Smooth muscle cell (in vitro differentiated cells): ENCODE data around the gene HNRNPH3. TPM values are rescaled to one million over a fixed set of nuclear protein-coding genes. Genes with fewer than 3 reads are reported as not detected.

ENCODE experiments used
- DNase-seq: peaks from one replicate; lab custom pipeline; 2025; ENCODE audit not compliant: unreplicated experiment; lab: John Stamatoyannopoulos, UW
- H2AFZ ChIP-seq: fragments of 200-600 bp; sonication (generic); 2 replicates; pipeline ENCODE4 v1.6.0; 2016; ENCODE audit warnings: antibody characterized with exemption, low read depth, mild to moderate bottlenecking
- H3F3A ChIP-seq: fragments of 200-600 bp; sonication (generic); 2 replicates; pipeline ENCODE4 v1.6.0; 2017; ENCODE audit warnings: antibody characterized with exemption, low read depth
- H3K27ac ChIP-seq: fragments of 200-600 bp; sonication (generic); 2 replicates; pipeline ENCODE4 v1.5.1; 2016; ENCODE audit warnings: low read depth, mild to moderate bottlenecking
- H3K27me3 ChIP-seq: fragments of 200-600 bp; sonication (generic); 2 replicates; pipeline ENCODE4 v1.6.1; 2016; ENCODE audit warnings: low read depth, mild to moderate bottlenecking
- H3K36me3 ChIP-seq: fragments of 200-600 bp; sonication (generic); 2 replicates; pipeline ENCODE4 v1.5.1; 2016; ENCODE audit warnings: low read depth
- H3K4me1 ChIP-seq: fragments of 200-600 bp; sonication (generic); 2 replicates; pipeline ENCODE4 v1.5.1; 2016; ENCODE audit warnings: low read depth
- H3K4me2 ChIP-seq: fragments of 200-600 bp; sonication (generic); 2 replicates; pipeline ENCODE4 v1.6.0; 2016; ENCODE audit warnings: mild to moderate bottlenecking
- H3K4me3 ChIP-seq: fragments of 200-600 bp; sonication (generic); 2 replicates; pipeline ENCODE4 v1.5.1; 2016; ENCODE audit warnings: mild to moderate bottlenecking
- H3K79me2 ChIP-seq: fragments of 200-600 bp; sonication (generic); 2 replicates; pipeline ENCODE4 v1.6.0; 2016; ENCODE audit warnings: low read depth, mild to moderate bottlenecking
- H3K9ac ChIP-seq: fragments of 200-600 bp; sonication (generic); 2 replicates; pipeline ENCODE4 v1.6.0; 2016; ENCODE audit warnings: low read depth
- H3K9me3 ChIP-seq: fragments of 200-600 bp; sonication (generic); replicated peaks from 2 replicates; pipeline ENCODE4 v1.5.1; 2016; ENCODE audit warnings: low read depth
- H4K20me1 ChIP-seq: fragments of 200-600 bp; sonication (generic); 2 replicates; pipeline ENCODE4 v1.6.0; 2016; ENCODE audit warnings: low read depth
- CTCF ChIP-seq: fragments of 200-600 bp; sonication (generic); IDR thresholded peaks from 2 replicates; pipeline ENCODE4 v1.5.1; 2017; ENCODE audit warnings: borderline replicate concordance, mild to moderate bottlenecking, antibody characterized with exemption; ENCODE audit not compliant: insufficient read depth, poor library complexity, severe bottlenecking
- WGBS: methylation state at CpG from one replicate; pipeline ENCODE4 v1.1.7; 2016; ENCODE audit warnings: low lambda C conversion rate; 5-methylcytosine and 5-hydroxymethylcytosine counted together
- polyA plus RNA-seq: library from polyadenylated mRNA; unstranded; fragments of >200 nt; fragmentation: Nextera tagmentation; extraction: Ambion mirVana; gene quantifications from 2 replicates; pipeline ENCODE4 v1.2.1, GENCODE V29; 2016
- total RNA-seq: library from RNA; depleted of rRNA; stranded (reverse); fragments of >200 nt; gene quantifications from 2 replicates; pipeline ENCODE4 v1.2.3, GENCODE V29; 2014

HNRNPH3 gene
- total and polyA plus RNA-seq, 2 experiments from 2014 or later = 31.2 to 143 TPM

GRCh38 chr10:68385740-68386139, 53.9 kb downstream of the HNRNPH3 start:
- Histone ChIP-seq H2AFZ (no peak overlapping the region), H3K9me3 (no peaks in the 10 kb centered on the region), H3K4me1 (no peaks in the 10 kb centered on the region), H3K27ac (no peak overlapping the region), H4K20me1 (no peaks in the 10 kb centered on the region), H3K36me3 (peaks cover 12% of the 10 kb centered on the region), H3K9ac (no peak overlapping the region), H3K27me3 (no peaks in the 10 kb centered on the region), H3K4me3 (no peak overlapping the region), H3K4me2 (no peak overlapping the region), H3K79me2 (peaks cover 4% of the 10 kb centered on the region), H3F3A (no peaks in the 10 kb centered on the region)
- no peak for DNase-seq
- no peak for TF ChIP-seq CTCF
- 90% methylated on average over 2 of the region's 2 CpGs for WGBS

Other genes starting within 250 kb of the HNRNPH3 start
- gene MYPN, start 222.6 kb upstream of the HNRNPH3 start, total RNA-seq = 0.13 TPM in 1 of 2 replicates, not detected in the other
- gene MYPN, start 222.6 kb upstream of the HNRNPH3 start, polyA plus RNA-seq = 0.03 TPM in 1 of 2 replicates, not detected in the other
- 0.72 TPM in 1 of 2 replicates, not detected in the other for gene ATOH7, start 100.0 kb upstream of the HNRNPH3 start, total RNA-seq
- 0.10 and 0.19 TPM in 2 replicates for gene ATOH7, start 100.0 kb upstream of the HNRNPH3 start, polyA plus RNA-seq
- gene PBLD, start 864 bp downstream of the HNRNPH3 start, total RNA-seq = 2.0 and 5.6 TPM in 2 replicates
- gene PBLD, start 864 bp downstream of the HNRNPH3 start, polyA plus RNA-seq = 2.3 and 4.5 TPM in 2 replicates
- gene RUFY2, start 75.2 kb downstream of the HNRNPH3 start, total RNA-seq = 27.1 and 31.8 TPM in 2 replicates
- 9.3 and 14.3 TPM in 2 replicates for gene RUFY2, start 75.2 kb downstream of the HNRNPH3 start, polyA plus RNA-seq
- 5.7 and 13.8 TPM in 2 replicates for gene DNA2, start 139.9 kb downstream of the HNRNPH3 start, total RNA-seq
- gene DNA2, start 139.9 kb downstream of the HNRNPH3 start, polyA plus RNA-seq = 2.1 and 2.9 TPM in 2 replicates
- 11.7 and 20.9 TPM in 2 replicates for gene SLC25A16, start 195.5 kb downstream of the HNRNPH3 start, total RNA-seq
- 5.3 and 6.9 TPM in 2 replicates for gene SLC25A16, start 195.5 kb downstream of the HNRNPH3 start, polyA plus RNA-seq
- gene TET1, start 228.3 kb downstream of the HNRNPH3 start, total RNA-seq = 15.3 and 19.1 TPM in 2 replicates
- gene TET1, start 228.3 kb downstream of the HNRNPH3 start, polyA plus RNA-seq = 2.1 and 2.5 TPM in 2 replicates